Epithelial cell of prostate (primary cell): ENCODE results near the gene DEFB129.
"Not testable (repeated sequence)": the region's sequence is repeated elsewhere in the genome, so short reads cannot be mapped to it uniquely, and the experiment has no call there.

Experiments
- DNase-seq: peaks from one replicate; pipeline ENCODE4 v3.0.0-alpha.2; 2011; ENCODE audit warnings: low read depth, low spot score
- H3K27ac ChIP-seq: fragments of 450-650 bp; 2 replicates; pipeline ENCODE4 v1.5.1; 2017; ENCODE audit warnings: mild to moderate bottlenecking

The DEFB129 gene

GRCh38 chr20:226958-227357 is at the start of gene DEFB129:
DEFB129 (plus strand) TSS chr20:227258; CDS start chr20:227289, 31 bp downstream.
- no peak for DNase-seq

GRCh38 chr20:184288-184687 is 42.8 kb upstream of the DEFB129 start:
- DNase-seq = no peak
- no peak overlapping the region for H3K27ac ChIP-seq

More at GRCh38 chr20:226958-227357, at the start of gene DEFB129:
- H3K27ac ChIP-seq = no peak within 1 kb of the TSS

GRCh38 chr20:187733-188132 is 39.3 kb upstream of the DEFB129 start:
- H3K27ac ChIP-seq = no peak overlapping the region
- DNase-seq = no peak

GRCh38 chr20:189611-190010 is 37.4 kb upstream of the DEFB129 start, which contains the start of gene DEFB128:
DEFB128 (minus strand) TSS chr20:189711; CDS start chr20:189623, 88 bp downstream.
- H3K27ac ChIP-seq = no peak within 1 kb of the TSS
- no peak for DNase-seq

- H3K27ac ChIP-seq = no peak overlapping the region
- DNase-seq = no peak
These were observed 28.8 kb upstream of the DEFB129 start for GRCh38 chr20:198225-198624.

GRCh38 chr20:199996-200395 is 27.1 kb upstream of the DEFB129 start:
- no peak overlapping the region for H3K27ac ChIP-seq
- no peak for DNase-seq

- not testable (repeated sequence) for H3K27ac ChIP-seq, DNase-seq
These were observed 23.4 kb upstream of the DEFB129 start for GRCh38 chr20:203630-204029.

- no peak overlapping the region for H3K27ac ChIP-seq
- DNase-seq = peak; percentile 26
These were observed 18.0 kb upstream of the DEFB129 start for GRCh38 chr20:208942-209566.

- no peak overlapping the region for H3K27ac ChIP-seq
- DNase-seq = no peak
These were observed 16.1 kb upstream of the DEFB129 start for GRCh38 chr20:210809-211502.

GRCh38 chr20:214383-214782 is 12.7 kb upstream of the DEFB129 start:
- H3K27ac ChIP-seq = no peak overlapping the region
- DNase-seq = no peak

GRCh38 chr20:215796-216195 is 11.3 kb upstream of the DEFB129 start:
- DNase-seq = no peak
- H3K27ac ChIP-seq = no peak overlapping the region

- no peak for DNase-seq
These were observed 9.8 kb upstream of the DEFB129 start for GRCh38 chr20:217266-217665.

GRCh38 chr20:219290-220115 is 7.6 kb upstream of the DEFB129 start:
- no peak overlapping the region for H3K27ac ChIP-seq
- no peak for DNase-seq

More at GRCh38 chr20:217266-217665, 9.8 kb upstream of the DEFB129 start:
- H3K27ac ChIP-seq = no peak overlapping the region

- no peak overlapping the region for H3K27ac ChIP-seq
- DNase-seq = no peak
These were observed 5.7 kb upstream of the DEFB129 start for GRCh38 chr20:221258-221830.

GRCh38 chr20:225879-226278 is 1.2 kb upstream of the DEFB129 start:
- H3K27ac ChIP-seq, DNase-seq: not testable (repeated sequence)

GRCh38 chr20:227439-228105 is 514 bp downstream of the DEFB129 start:
- DNase-seq = no peak
- H3K27ac ChIP-seq = no peak overlapping the region

- H3K27ac ChIP-seq = no peak overlapping the region
- peak; percentile 8 for DNase-seq
These were observed 8.8 kb downstream of the DEFB129 start for GRCh38 chr20:235891-236290.

- H3K27ac ChIP-seq = no peak overlapping the region
- no peak for DNase-seq
These were observed 10.4 kb downstream of the DEFB129 start for GRCh38 chr20:237489-237888.

- no peak overlapping the region for H3K27ac ChIP-seq
- no peak for DNase-seq
These were observed 10.9 kb downstream of the DEFB129 start for GRCh38 chr20:237929-238328.

GRCh38 chr20:242905-243304 is 15.8 kb downstream of the DEFB129 start:
- DNase-seq = no peak
- no peak overlapping the region for H3K27ac ChIP-seq
